Liver (tissue), 9 donors: ENCODE results near the gene POU6F2. TPM values are rescaled to one million over a fixed set of nuclear protein-coding genes. Genes with fewer than 3 reads are reported as not detected.

Source experiments
- DNase-seq: peaks from one replicate; pipeline ENCODE4 v3.0.0-alpha.2; 2017; ENCODE audit warnings: low spot score
- H3K27ac ChIP-seq, 2 donors: one replicate each; pipeline ENCODE4 v1.7.0; 2013; ENCODE audit warnings: inconsistent platforms in 2 of 2, low read length in 2 of 2, control low read depth in 1 of 2, low read depth in 1 of 2, mild to moderate bottlenecking in 1 of 2
- H3K27me3 ChIP-seq, 4 donors: one replicate each; pipeline versions ENCODE4 v1.6.1 to v1.7.0; 2013; ENCODE audit warnings: low read length in 3 of 4, inconsistent platforms in 1 of 4, mild to moderate bottlenecking in 1 of 4, moderate library complexity in 1 of 4; ENCODE audit not compliant: control insufficient read depth in 4 of 4, insufficient read depth in 4 of 4
- H3K36me3 ChIP-seq, 4 donors: one replicate each; pipeline versions ENCODE4 v1.6.1 to v1.7.0; 2013; ENCODE audit warnings: low read length in 3 of 4, mild to moderate bottlenecking in 3 of 4, low read depth in 1 of 4, moderate library complexity in 1 of 4; ENCODE audit not compliant: control insufficient read depth in 4 of 4, insufficient read depth in 3 of 4
- H3K4me1 ChIP-seq, 4 donors: one replicate each; pipeline versions ENCODE4 v1.6.1 to v1.7.0; 2013; ENCODE audit warnings: low read length in 3 of 4, mild to moderate bottlenecking in 3 of 4, moderate library complexity in 1 of 4; ENCODE audit not compliant: control insufficient read depth in 4 of 4, insufficient read depth in 4 of 4
- H3K4me3 ChIP-seq, 3 donors: one replicate each; pipeline versions ENCODE4 v1.6.1 to v1.7.0; 2013; ENCODE audit warnings: low read length in 3 of 3, control low read depth in 1 of 3, low read depth in 1 of 3, mild to moderate bottlenecking in 1 of 3
- H3K9ac ChIP-seq, 2 donors: one replicate each; pipeline ENCODE4 v1.7.0; 2013; ENCODE audit warnings: low read length in 2 of 2, mild to moderate bottlenecking in 2 of 2, moderate library complexity in 2 of 2, control low read depth in 1 of 2, low read depth in 1 of 2
- H3K9me3 ChIP-seq, 4 donors: one replicate each; pipeline versions ENCODE4 v1.6.1 to v1.7.0; 2013; ENCODE audit warnings: low read length in 3 of 4; ENCODE audit not compliant: control insufficient read depth in 4 of 4
- ATF3 ChIP-seq: IDR thresholded peaks from 2 replicates; pipeline ENCODE4 v1.6.1; 2016; ENCODE audit warnings: antibody characterized with exemption
- CTCF ChIP-seq: fragments of 150-350 bp; IDR thresholded peaks from 2 replicates; pipeline ENCODE4 v1.5.1; 2017; ENCODE audit warnings: improper control_type of control experiment, low read depth, low read length; ENCODE audit not compliant: missing input control
- EGR1 ChIP-seq, 2 donors: IDR thresholded peaks; 2 replicates each; pipeline ENCODE4 v1.6.1; 2016 to 2018; ENCODE audit warnings: antibody characterized with exemption in 2 of 2, low read depth in 2 of 2
- FOXA1 ChIP-seq: IDR thresholded peaks from 2 replicates; pipeline ENCODE4 v1.6.1; 2016; ENCODE audit warnings: antibody characterized with exemption
- FOXA2 ChIP-seq: IDR thresholded peaks from 2 replicates; pipeline ENCODE4 v1.6.1; 2016; ENCODE audit warnings: antibody characterized with exemption
- GABPA ChIP-seq, 2 donors: IDR thresholded peaks in 1 of 2; conservative IDR thresholded peaks in 1 of 2; 2 replicates each; pipeline ENCODE4 v1.6.1; 2016; ENCODE audit warnings: antibody characterized with exemption in 2 of 2, mild to moderate bottlenecking in 1 of 2, moderate library complexity in 1 of 2
- HNF4A ChIP-seq, 2 donors: conservative IDR thresholded peaks; 2 replicates each; pipeline ENCODE4 v1.6.1; 2016; ENCODE audit warnings: antibody characterized with exemption in 2 of 2, mild to moderate bottlenecking in 2 of 2
- JUND ChIP-seq, 2 donors: IDR thresholded peaks; 2 replicates each; pipeline ENCODE4 v1.6.1; 2016; ENCODE audit warnings: antibody characterized with exemption in 2 of 2
- MAX ChIP-seq: IDR thresholded peaks from 2 replicates; pipeline ENCODE4 v1.6.1; 2016; ENCODE audit warnings: antibody characterized with exemption
- RAD21 ChIP-seq, 2 donors: IDR thresholded peaks; 2 replicates each; pipeline ENCODE4 v1.6.1; 2016; ENCODE audit warnings: antibody characterized with exemption in 2 of 2, mild to moderate bottlenecking in 2 of 2
- REST ChIP-seq: IDR thresholded peaks from 2 replicates; pipeline ENCODE4 v1.6.1; 2016; ENCODE audit warnings: antibody characterized with exemption, mild to moderate bottlenecking
- RXRA ChIP-seq, 2 donors: IDR thresholded peaks; 2 replicates each; pipeline ENCODE4 v1.6.1; 2017 to 2018; ENCODE audit warnings: antibody characterized with exemption in 2 of 2, mild to moderate bottlenecking in 1 of 2
- SP1 ChIP-seq: IDR thresholded peaks from 2 replicates; pipeline ENCODE4 v1.6.1; 2018; ENCODE audit warnings: antibody characterized with exemption, mild to moderate bottlenecking
- TAF1 ChIP-seq: conservative IDR thresholded peaks from 2 replicates; pipeline ENCODE4 v1.6.1; 2016; ENCODE audit warnings: antibody characterized with exemption, mild to moderate bottlenecking
- YY1 ChIP-seq: IDR thresholded peaks from 2 replicates; pipeline ENCODE4 v1.6.1; 2016; ENCODE audit warnings: antibody characterized with exemption, mild to moderate bottlenecking
- ZBTB33 ChIP-seq: IDR thresholded peaks from 2 replicates; pipeline ENCODE4 v1.6.1; 2016; ENCODE audit warnings: antibody characterized with exemption
- WGBS: extraction: QIAGEN DNeasy Blood & Tissue Kit; methylation state at CpG from one replicate; pipeline ENCODE4 v1.1.7; 2013; 5-methylcytosine and 5-hydroxymethylcytosine counted together
- polyA plus RNA-seq, 2 donors: library from polyadenylated mRNA; stranded (reverse) in 1 of 2; unstranded in 1 of 2; fragments of 200-250 nt in 1 of 2; fragments of >200 nt in 1 of 2; fragmentation: Nextera tagmentation in 1 of 2; extraction: Ambion mirVana in 1 of 2; gene quantifications; one replicate each; pipeline versions ENCODE4 v1.2.1 to v1.2.3, GENCODE V29; 2013 to 2015
- total RNA-seq, 2 donors: library from RNA; depleted of rRNA; stranded (reverse); fragments of >200 nt; gene quantifications; one replicate each; pipeline ENCODE4 v1.2.3, GENCODE V29; 2014
- donor health status: healthy.
- donor health status: healthy.
- donor health status: healthy.
- donor health status: healthy.
- donor health status: healthy.

POU6F2 gene
- total and polyA plus RNA-seq, 4 donors, result under 0.01 to 0.24 (median 0.08) TPM; not detected in 1

GRCh38 chr7:39083781-39084180 lies 106.1 kb downstream of the POU6F2 start:
- Histone ChIP-seq H3K9ac (no peak overlapping the region), H3K36me3 (no peaks in the 10 kb centered on the region), H3K27me3 (no peaks in the 10 kb centered on the region), H3K9me3 (no peaks in the 10 kb centered on the region), H3K4me3 (no peak overlapping the region), H3K4me1 (no peaks in the 10 kb centered on the region), H3K27ac (no peak overlapping the region)
- TF ChIP-seq RAD21 (IDR thresholded peaks at IDR 0.05) (no peak), REST (no peak), FOXA1 (no peak), GABPA (IDR thresholded peaks at IDR 0.05 in 1 of 2, conservative IDR thresholded peaks at IDR 0.05 in 1 of 2) (no peak), FOXA2 (no peak), HNF4A (conservative IDR thresholded peaks at IDR 0.05) (no peak), EGR1 (IDR thresholded peaks at IDR 0.05; ENCODE audit: low read depth in 2 of 2) (no peak), TAF1 (no peak), ATF3 (no peak), JUND (IDR thresholded peaks at IDR 0.05) (no peak), CTCF (no peak), YY1 (no peak)
- WGBS, result 71% methylated on average over 3 of the region's 3 CpGs
- DNase-seq, result no peak

- TF ChIP-seq GABPA (IDR thresholded peaks at IDR 0.05 in 1 of 2, conservative IDR thresholded peaks at IDR 0.05 in 1 of 2), result no peak
- no peak for TF ChIP-seq TAF1
- no peak for TF ChIP-seq RAD21 (IDR thresholded peaks at IDR 0.05)
- no peak for TF ChIP-seq MAX
- TF ChIP-seq FOXA1, result no peak
- no peak for TF ChIP-seq ZBTB33
- TF ChIP-seq RXRA (IDR thresholded peaks at IDR 0.05), result no peak
- TF ChIP-seq YY1, result no peak
- TF ChIP-seq JUND (IDR thresholded peaks at IDR 0.05), result no peak
- TF ChIP-seq CTCF, result no peak
- no peak for TF ChIP-seq REST
- no peak for TF ChIP-seq SP1
- no peak for TF ChIP-seq EGR1 (IDR thresholded peaks at IDR 0.05; ENCODE audit: low read depth in 2 of 2)
- Histone ChIP-seq H3K27me3 (no peaks in the 10 kb centered on the region), H3K4me1 (no peaks in the 10 kb centered on the region), H3K9me3 (no peaks in the 10 kb centered on the region), H3K27ac (no peak overlapping the region), H3K36me3 (no peaks in the 10 kb centered on the region), H3K4me3 (no peak overlapping the region), H3K9ac (no peak overlapping the region)
- DNase-seq, result no peak
- 72% methylated on average over 3 of the region's 3 CpGs for WGBS
Measured at GRCh38 chr7:39084349-39084748, 106.6 kb downstream of the POU6F2 start.
